22Rv1 (cell line): ENCODE measurements around the gene LRRC25.

ENCODE experiments used
- CTCF ChIP-seq: fragments of 450-650 bp; IDR thresholded peaks from 2 replicates; pipeline ENCODE4 v1.5.1; 2017; ENCODE audit warnings: mild to moderate bottlenecking
- ZFX ChIP-seq: fragments of 450-650 bp; IDR thresholded peaks from 2 replicates; pipeline ENCODE4 v1.6.1; 2017; ENCODE audit warnings: antibody characterized with exemption, borderline replicate concordance

GRCh38 chr19:18390065-18390907 is 7.1 kb downstream of the LRRC25 start:
- TF ChIP-seq CTCF (no peak), ZFX (no peak)
